CD14-positive monocyte (primary cell): ENCODE measurements around the gene CFLAR. TPM values are rescaled to one million over a fixed set of nuclear protein-coding genes. Genes with fewer than 3 reads are reported as not detected.

Source experiments
- DNase-seq, 3 donors: peaks; one replicate each; pipeline ENCODE4 v3.0.0-alpha.2; 2011 to 2022
- H2AFZ ChIP-seq: 2 replicates; pipeline ENCODE4 v1.6.0; 2012; ENCODE audit warnings: mild to moderate bottlenecking, low read depth, low read length, inconsistent platforms; ENCODE audit not compliant: insufficient read depth, poor library complexity, severe bottlenecking
- H3K27ac ChIP-seq, 2 donors: 1 replicate in 1 of 2; 2 replicates in 1 of 2; pipeline ENCODE4 v1.5.1; 2012 to 2013; ENCODE audit warnings: low read length in 2 of 2, control low read depth in 1 of 2, inconsistent platforms in 1 of 2, low read depth in 1 of 2, mild to moderate bottlenecking in 1 of 2
- H3K27me3 ChIP-seq, 2 donors: one replicate each; pipeline versions ENCODE4 v1.6.0 to v1.6.1; 2011 to 2013; ENCODE audit warnings: low read length in 2 of 2; ENCODE audit not compliant: control insufficient read depth in 2 of 2, insufficient read depth in 2 of 2
- H3K36me3 ChIP-seq, 2 donors: replicated peaks in 1 of 2; 1 replicate in 1 of 2; 2 replicates in 1 of 2; pipeline versions ENCODE4 v1.5.1 to v1.6.1; 2012 to 2013; ENCODE audit warnings: low read length in 2 of 2, control low read depth in 1 of 2, inconsistent platforms in 1 of 2, mild to moderate bottlenecking in 1 of 2; ENCODE audit not compliant: insufficient read depth in 2 of 2, control insufficient read depth in 1 of 2
- H3K4me1 ChIP-seq, 2 donors: 1 replicate in 1 of 2; 2 replicates in 1 of 2; pipeline versions ENCODE4 v1.5.1 to v1.6.1; 2012 to 2013; ENCODE audit warnings: low read length in 2 of 2, control low read depth in 1 of 2, inconsistent platforms in 1 of 2, mild to moderate bottlenecking in 1 of 2, moderate library complexity in 1 of 2; ENCODE audit not compliant: insufficient read depth in 2 of 2, control insufficient read depth in 1 of 2
- H3K4me2 ChIP-seq: replicated peaks from 2 replicates; pipeline ENCODE3; 2012; ENCODE audit warnings: low read length, moderate library complexity, mild to moderate bottlenecking; ENCODE audit not compliant: poor library complexity, severe bottlenecking; ENCODE audit errors: extremely low read depth
- H3K4me3 ChIP-seq, 3 experiments: fragments of 200-600 bp in 1 of 3; sonication (generic) in 1 of 3; replicated peaks in 1 of 3; 1 replicate in 2 of 3; 2 replicates in 1 of 3; pipeline ENCODE4 v1.5.1; 2011 to 2013; ENCODE audit warnings: low read length in 3 of 3, mild to moderate bottlenecking in 3 of 3, control low read depth in 2 of 3, low read depth in 2 of 3, inconsistent platforms in 1 of 3, moderate library complexity in 1 of 3
- H3K79me2 ChIP-seq: 2 replicates; pipeline ENCODE4 v1.6.0; 2012; ENCODE audit warnings: mild to moderate bottlenecking, control low read depth, inconsistent platforms, low read length, moderate library complexity; ENCODE audit not compliant: insufficient read depth
- H3K9ac ChIP-seq: 2 replicates; pipeline ENCODE4 v1.6.0; 2017; ENCODE audit warnings: low read length, mild to moderate bottlenecking; ENCODE audit not compliant: insufficient read depth, poor library complexity, severe bottlenecking
- H3K9me3 ChIP-seq, 2 donors: replicated peaks in 1 of 2; 1 replicate in 1 of 2; 2 replicates in 1 of 2; pipeline versions ENCODE4 v1.5.1 to v1.6.1; 2012 to 2013; ENCODE audit warnings: low read length in 2 of 2, control low read depth in 1 of 2; ENCODE audit not compliant: control insufficient read depth in 1 of 2, insufficient read depth in 1 of 2
- H4K20me1 ChIP-seq: 2 replicates; pipeline ENCODE4 v1.6.0; 2012; ENCODE audit warnings: mild to moderate bottlenecking, low read length, control low read depth, moderate library complexity; ENCODE audit not compliant: insufficient read depth
- H3K27ac Mint-ChIP-seq, 7 donors: one replicate each; pipeline ENCODE4 v1.8.0; 2020; ENCODE audit warnings: mild to moderate bottlenecking in 7 of 7, mixed read lengths in 7 of 7, moderate library complexity in 6 of 7, inconsistent platforms in 2 of 7
- H3K27me3 Mint-ChIP-seq, 3 donors: one replicate each; pipeline ENCODE4 v1.8.0; 2021 to 2022; ENCODE audit warnings: low read depth in 3 of 3, mild to moderate bottlenecking in 3 of 3, mixed read lengths in 3 of 3, moderate library complexity in 3 of 3, inconsistent platforms in 1 of 3
- H3K36me3 Mint-ChIP-seq, 2 donors: one replicate each; pipeline ENCODE4 v1.8.0; 2020; ENCODE audit warnings: mixed read lengths in 2 of 2, inconsistent platforms in 1 of 2, mild to moderate bottlenecking in 1 of 2
- H3K4me1 Mint-ChIP-seq: one replicate; pipeline ENCODE4 v1.8.0; 2020; ENCODE audit warnings: mild to moderate bottlenecking, mixed read lengths
- H3K4me3 Mint-ChIP-seq, 2 donors: one replicate each; pipeline ENCODE4 v1.8.0; 2020; ENCODE audit warnings: mild to moderate bottlenecking in 2 of 2, mixed read lengths in 2 of 2, moderate library complexity in 1 of 2
- H3K9me3 Mint-ChIP-seq, 7 donors: one replicate each; pipeline ENCODE4 v1.8.0; 2020 to 2022; ENCODE audit warnings: mixed read lengths in 7 of 7, mild to moderate bottlenecking in 6 of 7, moderate library complexity in 6 of 7, inconsistent platforms in 2 of 7
- CTCF ChIP-seq: fragments of 200-600 bp; IDR thresholded peaks from one replicate; pipeline ENCODE4 v1.8.0; 2022; ENCODE audit warnings: antibody characterized with exemption, mild to moderate bottlenecking
- whole genome bisulfite sequencing: methylation state at CpG from one replicate; pipeline ENCODE4 v1.1.5; 2013; ENCODE audit warnings: missing lambda C conversion rate; ENCODE audit not compliant: insufficient coverage; 5-methylcytosine and 5-hydroxymethylcytosine counted together
- intact Hi-C, 2 donors: fragments of 100-400 bp; cut with micrococcal nuclease; formaldehyde crosslinking; loops; one replicate each; pipeline versions ENCODE4 v1.15.0 to v1.15.1; 2023
- polyA plus RNA-seq, 3 donors: library from polyadenylated mRNA; depleted of rRNA in 1 of 3; unstranded in 2 of 3; stranded (reverse) in 1 of 3; fragments of 300-500 nt in 2 of 3; fragments of >200 nt in 1 of 3; fragmentation: Illumina TruSeq in 2 of 3; gene quantifications; 1 replicate in 2 of 3; 2 replicates in 1 of 3; pipeline ENCODE4 v1.2.3, GENCODE V29; 2012 to 2021

Gene CFLAR
- polyA plus RNA-seq, 3 donors, result 79.4 to 149 (median 79.5) TPM

- no peak for TF ChIP-seq CTCF
- H2AFZ ChIP-seq, result no peak overlapping the region
- peak overlapping the region; percentile 96 for H3K4me2 ChIP-seq
- no peaks in the 10 kb centered on the region for H3K27me3 ChIP-seq
- no CpG with 5 or more reads among the region's 1 CpG for WGBS
- H4K20me1 ChIP-seq, result peaks cover 89% of the 10 kb centered on the region
- Mint-ChIP-seq H3K4me1 (peaks cover 68% of the 10 kb centered on the region), H3K27me3 (no peaks in the 10 kb centered on the region), H3K36me3 (peaks cover 30 to 46% of the 10 kb centered on the region in 2 donors), H3K27ac (peak overlapping the region; percentile 41 to 98 (median 86)), H3K9me3 (peaks cover 0 to 2% (median 0%) of the 10 kb centered on the region in 7 donors), H3K4me3 (peak overlapping the region; percentile 25 to 97)
- H3K79me2 ChIP-seq, result peaks cover 100% of the 10 kb centered on the region
- peak overlapping the region in 2 of 3 experiments; percentile 3 to 99 for H3K4me3 ChIP-seq
- DNase-seq, result peak in 1 of 3 donors; percentile 66
- peaks cover 65 to 76% of the 10 kb centered on the region in 2 donors for H3K4me1 ChIP-seq
- H3K36me3 ChIP-seq, result peaks cover 4 to 14% of the 10 kb centered on the region in 2 donors
- peak overlapping the region in 1 of 2 donors; percentile 96 for H3K27ac ChIP-seq
- H3K9ac ChIP-seq, result no peak overlapping the region
- no peaks in the 10 kb centered on the region for H3K9me3 ChIP-seq
- intact Hi-C loops, result no loop called here
These were observed 6.3 kb downstream of the CFLAR start for GRCh38 chr2:201122276-201122675.

- H3K36me3 ChIP-seq, result peaks cover 4 to 23% of the 10 kb centered on the region in 2 donors
- no peak overlapping the region for H2AFZ ChIP-seq
- peaks cover 100% of the 10 kb centered on the region for H3K79me2 ChIP-seq
- H3K4me2 ChIP-seq, result peak overlapping the region; percentile 96
- peak overlapping the region; percentile 86 to 98 (median 97) for H3K27ac Mint-ChIP-seq
- H3K4me3 ChIP-seq, result peak overlapping the region in 1 of 3 experiments; percentile 99
- H3K9me3 Mint-ChIP-seq, result peaks cover 0 to 2% (median 0%) of the 10 kb centered on the region in 7 donors
- peak in 1 of 3 donors; percentile 12 for DNase-seq
- peaks cover 40 to 47% of the 10 kb centered on the region in 2 donors for H3K36me3 Mint-ChIP-seq
- no peaks in the 10 kb centered on the region for H3K9me3 ChIP-seq
- H3K4me1 Mint-ChIP-seq, result peaks cover 91% of the 10 kb centered on the region
- H3K27me3 ChIP-seq, result no peaks in the 10 kb centered on the region
- peak overlapping the region; percentile 58 to 96 for H3K27ac ChIP-seq
- H4K20me1 ChIP-seq, result peaks cover 90% of the 10 kb centered on the region
- intact Hi-C loops, result no loop called here
- H3K27me3 Mint-ChIP-seq, result no peaks in the 10 kb centered on the region
- peak overlapping the region; percentile 24 for H3K9ac ChIP-seq
- H3K4me1 ChIP-seq, result peaks cover 97 to 100% of the 10 kb centered on the region in 2 donors
- H3K4me3 Mint-ChIP-seq, result peak overlapping the region; percentile 80 to 94
- TF ChIP-seq CTCF, result no peak
- 9% methylated on average over 6 of the region's 9 CpGs for WGBS
These were observed 10.6 kb downstream of the CFLAR start for GRCh38 chr2:201126308-201127151.
